HCEC 1CT (cell line): ENCODE measurements around the gene AFAP1L1.

Source experiments
- DNase-seq: peaks from one replicate; pipeline ENCODE4 v3.0.0-alpha.2; 2017

AFAP1L1 gene

DNA sequence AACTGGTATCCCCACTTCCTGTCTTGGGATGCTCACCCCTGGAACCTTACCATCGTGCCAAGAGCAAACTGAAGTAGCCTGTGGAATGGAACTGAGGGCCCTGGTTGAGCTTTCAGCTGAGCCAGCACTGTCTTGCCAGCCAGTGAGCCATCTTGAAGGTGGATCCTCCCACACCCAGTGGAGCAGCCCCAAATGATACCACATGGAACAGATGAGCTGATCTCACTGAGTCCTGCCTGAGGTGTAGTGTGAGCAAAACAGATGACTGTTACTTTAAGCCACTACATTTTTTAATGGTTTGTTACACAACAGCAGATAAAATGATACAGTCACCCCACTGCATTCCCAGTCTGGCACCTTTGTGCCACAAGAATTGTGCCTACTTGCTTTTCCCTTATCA, 84.0 kb downstream of the AFAP1L1 start:
- no peak for DNase-seq

DNA sequence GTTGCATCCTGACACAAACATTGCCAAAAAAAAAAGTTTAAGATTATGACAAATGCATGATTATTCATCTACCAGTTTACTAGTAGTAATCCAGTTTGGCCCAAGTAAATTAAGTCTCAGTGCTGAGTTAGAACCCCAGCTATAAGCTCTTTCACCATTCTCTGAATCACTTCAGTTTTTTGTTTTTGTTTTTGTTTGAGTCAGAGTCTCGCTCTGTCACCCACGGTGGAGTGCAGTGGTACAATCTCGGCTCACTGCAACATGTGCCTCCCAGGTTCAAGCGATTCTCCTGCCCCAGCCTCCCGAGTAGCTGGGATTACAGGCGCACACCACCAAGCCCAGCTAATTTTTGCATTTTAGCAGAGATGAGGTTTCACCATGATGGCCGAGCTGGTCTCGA, 84.7 kb downstream of the AFAP1L1 start:
- DNase-seq = peak; percentile 22

DNA sequence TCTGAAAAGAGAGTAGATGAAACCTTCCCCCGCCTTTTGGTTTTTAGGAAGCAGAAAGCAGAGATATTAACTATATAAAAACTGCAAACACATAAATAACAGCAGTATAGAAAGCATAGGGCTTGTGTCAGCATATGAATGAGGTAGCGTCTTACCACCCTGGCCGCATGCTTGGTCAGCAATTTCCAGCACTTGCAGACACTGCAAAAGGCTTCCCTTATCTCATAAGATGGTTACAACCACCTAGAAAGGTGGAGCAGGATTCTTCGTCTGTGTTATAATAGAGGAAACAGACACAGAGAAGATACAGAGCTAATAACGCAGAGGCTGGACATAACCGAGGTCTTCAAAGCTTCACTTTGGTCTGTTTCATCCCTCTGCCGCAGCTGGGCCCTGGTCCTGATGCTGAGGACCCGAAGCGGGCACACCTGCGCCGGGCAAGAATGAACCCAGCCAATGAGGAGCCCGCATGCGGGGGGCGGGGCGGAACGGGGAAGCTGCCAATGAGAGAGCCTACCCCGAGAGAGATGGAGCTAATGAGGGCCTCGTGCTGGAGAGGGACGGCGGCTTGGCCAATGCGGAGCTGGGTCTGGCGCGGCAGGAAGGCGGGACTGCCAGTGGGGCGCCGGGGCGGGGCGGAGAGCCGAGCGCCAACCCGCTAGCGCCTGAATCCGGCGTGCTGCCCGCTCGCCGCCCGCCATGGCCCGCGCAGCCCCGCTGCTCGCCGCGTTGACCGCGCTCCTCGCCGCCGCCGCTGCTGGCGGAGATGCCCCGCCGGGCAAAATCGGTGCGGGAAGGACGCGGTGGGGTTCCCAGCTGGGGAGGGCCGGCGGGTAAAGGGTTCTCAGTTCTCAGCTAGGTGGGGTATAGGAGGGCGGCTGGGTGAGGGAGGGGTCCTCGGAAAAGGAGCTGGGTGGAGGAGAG, 86.0 kb downstream of the AFAP1L1 start, which contains the start of gene PCYOX1L:
Gene PCYOX1L (plus strand): TSS at position 677 of the 924 bp plus-strand sequence. CDS start 23 bp downstream, at position 700.
- peak; percentile 96 for DNase-seq

DNA sequence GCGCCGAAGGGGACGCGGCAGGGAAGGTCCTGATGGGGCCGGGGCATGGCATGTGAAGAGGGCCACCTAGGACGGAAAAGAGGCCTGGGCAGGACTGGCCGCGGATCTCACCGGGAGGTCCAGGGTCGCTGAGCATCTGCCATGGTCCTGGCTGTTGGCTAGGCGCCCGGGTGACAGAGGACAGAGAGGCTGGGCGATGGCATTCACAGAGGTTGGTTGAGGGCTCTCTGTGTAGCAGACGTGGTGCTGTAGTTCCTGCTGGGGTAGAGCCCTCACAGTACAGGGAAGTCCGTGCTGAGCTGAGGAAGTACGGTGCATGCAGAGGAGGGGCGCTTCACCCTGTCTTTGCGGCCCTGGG, 86.6 kb downstream of the AFAP1L1 start:
- no peak for DNase-seq

DNA sequence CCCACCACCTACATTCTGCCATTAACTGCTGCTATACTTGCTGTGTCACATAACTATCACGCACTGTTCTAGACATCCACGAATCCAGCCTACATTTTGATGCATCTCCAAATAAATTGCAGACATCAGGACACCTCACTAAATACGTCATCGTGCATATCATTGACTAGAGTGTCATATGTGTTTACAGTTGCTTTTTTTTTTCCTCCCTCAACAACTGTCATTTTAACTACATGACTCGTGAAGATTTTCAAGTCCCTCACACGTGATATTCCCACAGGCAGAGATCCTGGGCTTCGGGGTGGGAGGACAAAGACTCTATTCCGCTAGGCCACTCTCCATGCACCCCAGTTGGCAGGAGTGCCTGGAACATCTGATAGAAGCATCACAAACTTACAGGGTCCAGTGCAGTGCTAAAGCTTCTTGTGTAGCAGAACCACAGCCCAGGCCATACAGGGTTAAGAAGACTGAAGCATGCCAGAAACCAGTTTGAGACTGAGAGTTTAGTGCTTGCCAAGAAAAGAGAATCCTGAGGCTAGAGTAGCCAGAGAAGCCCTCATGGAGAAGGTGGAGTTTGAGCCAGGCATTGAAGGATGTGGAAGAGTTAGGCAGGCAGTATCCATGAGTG, 87.3 kb downstream of the AFAP1L1 start:
- DNase-seq = peak; percentile 31

DNA sequence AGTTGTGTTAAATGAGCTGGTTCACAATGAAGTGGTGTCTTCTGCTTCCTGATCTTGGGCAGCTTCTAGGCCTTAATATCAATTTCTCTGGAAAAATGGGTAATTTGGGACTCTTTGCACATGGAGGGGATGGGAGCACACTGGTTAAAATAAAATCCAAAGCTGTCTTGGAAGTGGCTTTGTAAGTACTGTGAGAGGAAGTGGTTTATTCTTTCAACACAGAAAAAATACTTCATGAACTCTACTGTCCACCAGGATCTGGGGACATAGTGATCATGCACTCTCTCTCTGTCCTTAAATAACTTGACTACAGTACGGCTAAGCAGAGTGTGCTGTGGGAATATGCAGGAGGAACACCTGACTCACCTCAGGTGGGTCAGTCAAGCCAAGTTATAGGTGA, 88.6 kb downstream of the AFAP1L1 start:
- DNase-seq = no peak

DNA sequence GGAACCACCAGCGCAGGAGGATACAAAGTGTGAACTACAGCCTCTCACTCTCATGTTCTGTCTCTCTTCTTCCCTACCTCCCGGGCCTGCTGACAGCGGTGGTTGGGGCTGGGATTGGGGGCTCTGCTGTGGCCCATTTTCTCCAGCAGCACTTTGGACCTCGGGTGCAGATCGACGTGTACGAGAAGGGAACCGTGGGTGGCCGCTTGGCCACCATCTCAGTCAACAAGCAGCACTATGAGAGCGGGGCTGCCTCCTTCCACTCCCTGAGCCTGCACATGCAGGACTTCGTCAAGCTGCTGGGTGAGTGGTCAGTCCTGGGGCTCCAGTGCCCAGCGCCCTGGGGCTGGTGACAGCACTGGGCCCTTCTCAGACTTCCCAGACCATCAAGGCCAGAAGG, 90.9 kb downstream of the AFAP1L1 start:
- no peak for DNase-seq

DNA sequence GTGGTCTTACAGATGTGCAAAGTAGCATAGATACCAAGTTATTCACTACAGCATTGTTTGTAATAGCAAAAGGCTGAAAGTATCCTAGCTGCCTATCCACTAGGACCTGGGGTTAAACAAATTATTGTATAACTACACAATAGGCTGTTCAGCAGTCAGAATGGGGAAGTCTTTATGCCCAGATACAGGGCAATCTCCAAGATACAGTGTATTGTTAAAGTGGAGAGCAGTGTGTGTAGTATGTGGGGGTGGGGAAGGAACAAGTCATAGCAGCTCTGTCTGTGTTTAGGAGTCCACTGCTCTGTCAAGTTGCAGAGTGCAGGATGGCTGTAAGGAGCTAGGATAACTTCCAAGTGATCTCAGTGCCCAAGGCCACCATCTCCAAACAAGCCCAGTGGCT, 91.7 kb downstream of the AFAP1L1 start:
- no peak for DNase-seq

DNA sequence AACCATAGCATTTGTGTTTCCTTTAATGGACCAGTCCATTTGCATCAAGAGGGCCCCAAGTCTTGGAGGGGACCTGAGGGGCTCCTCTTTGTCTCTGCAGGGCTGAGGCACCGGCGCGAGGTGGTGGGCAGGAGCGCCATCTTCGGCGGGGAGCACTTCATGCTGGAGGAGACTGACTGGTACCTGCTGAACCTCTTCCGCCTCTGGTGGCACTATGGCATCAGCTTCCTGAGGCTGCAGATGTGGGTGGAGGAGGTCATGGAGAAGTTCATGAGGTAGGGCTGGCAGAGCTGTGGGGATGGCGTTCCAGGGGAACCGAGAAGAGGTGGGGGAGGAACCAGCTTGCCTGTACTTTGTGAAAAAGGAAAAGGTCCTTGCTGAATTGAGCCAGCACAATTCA, 92.3 kb downstream of the AFAP1L1 start:
- no peak for DNase-seq

DNA sequence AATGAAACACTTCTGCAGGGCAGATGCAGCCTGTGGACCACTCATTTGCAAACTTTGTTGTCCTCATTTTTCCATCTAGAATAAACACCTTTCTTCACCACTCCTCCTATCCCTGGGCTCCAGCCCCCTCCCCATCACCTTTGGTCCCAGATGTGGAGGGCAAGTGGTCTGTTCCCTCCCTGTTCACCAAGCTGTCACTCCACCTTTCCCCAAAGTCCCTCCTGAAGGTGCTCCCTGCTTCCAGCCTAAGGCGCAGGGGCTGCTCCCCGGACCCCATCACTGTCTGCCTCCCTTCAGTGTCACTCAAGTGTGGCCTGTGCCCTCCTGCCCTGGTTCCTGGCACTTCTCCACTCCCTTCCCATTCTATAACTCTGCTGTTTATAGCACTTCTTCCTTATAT, 93.1 kb downstream of the AFAP1L1 start:
- DNase-seq = no peak

DNA sequence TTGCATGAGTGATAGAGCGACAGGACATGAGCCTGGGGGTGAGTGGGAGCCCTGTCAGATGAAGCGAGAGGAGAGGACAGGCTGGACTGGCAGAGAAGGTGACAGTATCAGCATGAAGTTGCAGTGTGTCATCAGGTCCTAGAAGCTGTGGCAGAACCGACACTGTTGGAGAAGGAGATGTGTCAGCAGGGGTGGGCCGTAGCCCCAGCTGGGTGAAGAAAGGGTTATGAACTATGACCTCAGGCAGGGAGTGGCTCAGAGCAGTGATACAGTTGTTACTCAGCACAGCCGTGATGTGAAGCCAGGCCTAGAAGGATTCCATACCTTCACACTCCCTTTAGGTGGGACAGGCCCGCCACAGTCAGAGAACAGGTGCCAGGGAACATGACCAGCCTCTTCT, 93.8 kb downstream of the AFAP1L1 start:
- no peak for DNase-seq

DNA sequence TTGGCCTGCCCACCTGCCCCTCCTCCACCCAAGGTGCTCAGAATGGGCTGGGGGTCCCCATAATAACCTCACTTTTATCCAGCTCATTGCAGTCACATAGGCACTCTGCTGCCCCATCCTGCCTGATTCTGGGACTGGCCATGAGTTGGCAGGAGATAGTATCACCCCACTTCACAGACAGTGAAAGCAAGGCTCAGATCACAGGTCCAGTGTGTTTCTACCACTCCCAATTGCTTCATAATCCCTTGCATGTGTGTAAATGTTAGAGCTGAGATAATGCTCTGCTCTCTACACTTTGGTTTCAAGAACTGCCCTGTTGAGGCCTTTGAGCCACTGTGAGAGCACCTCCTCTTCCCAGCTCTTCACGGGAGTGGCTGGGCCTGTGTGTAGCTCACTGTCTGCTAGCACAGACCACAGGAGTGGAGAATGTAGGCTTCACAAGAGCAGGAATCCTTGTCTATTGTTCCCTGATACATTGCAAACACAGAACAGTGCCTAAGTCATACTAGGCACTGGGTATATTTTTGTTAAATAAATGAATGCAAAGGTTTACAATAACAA, 94.6 kb downstream of the AFAP1L1 start:
- no peak for DNase-seq

DNA sequence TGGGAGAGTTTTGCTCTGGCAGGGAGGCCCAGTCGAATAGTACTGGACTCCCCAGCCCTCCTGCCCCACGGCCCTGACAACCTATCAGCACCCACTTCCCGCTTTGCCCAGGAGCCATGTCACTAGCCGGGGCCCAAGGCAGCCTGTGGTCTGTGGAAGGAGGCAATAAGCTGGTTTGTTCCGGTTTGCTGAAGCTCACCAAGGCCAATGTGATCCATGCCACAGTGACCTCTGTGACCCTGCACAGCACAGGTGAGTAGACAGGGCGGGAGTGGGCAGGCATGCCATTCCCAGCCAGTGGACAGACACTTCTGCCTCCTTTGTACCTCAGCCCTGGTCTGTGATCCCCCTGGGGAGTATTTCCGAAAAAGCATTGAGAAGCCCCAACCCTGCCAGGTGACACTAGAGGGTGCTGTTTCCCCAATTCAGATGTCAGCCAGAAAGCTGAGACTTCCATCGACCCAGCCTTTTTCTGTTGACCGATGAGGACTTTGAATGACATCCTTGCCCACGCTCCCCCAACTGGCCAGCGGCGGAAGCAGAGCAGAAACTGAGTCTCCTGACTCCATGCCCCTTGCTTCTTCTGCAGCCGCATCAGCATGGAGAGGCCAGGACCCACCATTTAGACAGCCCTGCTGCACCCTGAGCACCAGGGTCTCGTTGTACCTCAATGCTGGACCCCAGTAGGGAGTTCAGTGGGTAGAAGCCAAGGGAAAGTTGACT, 95.8 kb downstream of the AFAP1L1 start:
- DNase-seq = peak; percentile 78

DNA sequence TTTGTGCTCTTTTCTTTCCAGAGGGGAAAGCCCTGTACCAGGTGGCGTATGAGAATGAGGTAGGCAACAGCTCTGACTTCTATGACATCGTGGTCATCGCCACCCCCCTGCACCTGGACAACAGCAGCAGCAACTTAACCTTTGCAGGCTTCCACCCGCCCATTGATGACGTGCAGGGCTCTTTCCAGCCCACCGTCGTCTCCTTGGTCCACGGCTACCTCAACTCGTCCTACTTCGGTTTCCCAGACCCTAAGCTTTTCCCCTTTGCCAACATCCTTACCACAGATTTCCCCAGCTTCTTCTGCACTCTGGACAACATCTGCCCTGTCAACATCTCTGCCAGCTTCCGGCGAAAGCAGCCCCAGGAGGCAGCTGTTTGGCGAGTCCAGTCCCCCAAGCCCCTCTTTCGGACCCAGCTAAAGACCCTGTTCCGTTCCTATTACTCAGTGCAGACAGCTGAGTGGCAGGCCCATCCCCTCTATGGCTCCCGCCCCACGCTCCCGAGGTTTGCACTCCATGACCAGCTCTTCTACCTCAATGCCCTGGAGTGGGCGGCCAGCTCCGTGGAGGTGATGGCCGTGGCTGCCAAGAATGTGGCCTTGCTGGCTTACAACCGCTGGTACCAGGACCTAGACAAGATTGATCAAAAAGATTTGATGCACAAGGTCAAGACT, 96.5 kb downstream of the AFAP1L1 start:
- DNase-seq = no peak

DNA sequence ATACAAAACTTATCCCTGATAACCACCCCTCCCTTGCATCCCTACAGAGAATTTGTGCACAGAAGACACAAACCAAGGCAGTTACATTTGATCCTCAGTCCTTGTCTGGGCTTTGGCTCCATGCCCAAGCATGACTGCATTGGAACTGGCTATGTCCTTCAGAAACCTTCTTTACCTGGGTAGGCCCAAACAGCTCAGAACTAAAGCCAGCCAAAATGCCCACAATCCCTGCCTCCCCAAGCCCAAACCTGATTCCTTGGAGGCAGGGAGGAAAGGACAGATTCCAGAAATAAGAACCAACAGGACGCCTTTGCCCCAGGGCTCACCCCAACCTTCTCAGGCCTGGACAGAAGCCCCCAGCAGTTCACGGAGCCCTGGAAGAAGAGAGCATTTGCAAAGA, 99.2 kb downstream of the AFAP1L1 start:
- DNase-seq = no peak

DNA sequence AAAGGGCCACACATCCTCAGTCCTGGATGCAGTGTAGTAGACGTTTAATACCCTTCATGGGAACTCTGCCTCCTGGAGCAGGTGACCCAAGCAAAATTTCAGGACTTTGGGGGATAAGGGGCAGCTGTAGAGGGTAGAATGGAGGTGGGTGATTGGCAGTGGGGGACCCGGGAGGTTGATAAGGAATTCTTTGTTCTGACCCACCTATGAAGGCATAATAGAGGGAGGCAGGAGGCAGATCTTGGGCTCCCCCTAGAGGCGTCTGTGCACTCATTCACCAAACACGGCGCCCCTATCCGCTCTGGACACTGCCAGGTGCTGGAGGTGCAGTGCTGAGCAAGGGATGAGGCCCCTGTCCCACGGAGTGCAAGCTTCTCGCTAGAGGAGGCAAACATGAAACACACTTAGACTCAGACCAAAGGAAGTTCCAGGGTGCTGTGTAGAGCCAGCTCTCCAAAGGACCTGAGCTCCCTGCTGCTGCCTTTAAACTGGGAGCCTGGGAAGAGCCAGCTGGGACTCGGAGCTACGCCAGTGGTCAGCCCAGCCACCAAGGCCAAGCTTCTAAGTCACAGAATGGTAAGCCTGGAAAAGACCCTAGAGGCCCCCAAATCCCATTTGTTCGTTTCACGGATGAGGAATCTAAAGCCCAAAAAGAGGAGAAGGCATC, 99.8 kb downstream of the AFAP1L1 start:
- DNase-seq = peak; percentile 38

DNA sequence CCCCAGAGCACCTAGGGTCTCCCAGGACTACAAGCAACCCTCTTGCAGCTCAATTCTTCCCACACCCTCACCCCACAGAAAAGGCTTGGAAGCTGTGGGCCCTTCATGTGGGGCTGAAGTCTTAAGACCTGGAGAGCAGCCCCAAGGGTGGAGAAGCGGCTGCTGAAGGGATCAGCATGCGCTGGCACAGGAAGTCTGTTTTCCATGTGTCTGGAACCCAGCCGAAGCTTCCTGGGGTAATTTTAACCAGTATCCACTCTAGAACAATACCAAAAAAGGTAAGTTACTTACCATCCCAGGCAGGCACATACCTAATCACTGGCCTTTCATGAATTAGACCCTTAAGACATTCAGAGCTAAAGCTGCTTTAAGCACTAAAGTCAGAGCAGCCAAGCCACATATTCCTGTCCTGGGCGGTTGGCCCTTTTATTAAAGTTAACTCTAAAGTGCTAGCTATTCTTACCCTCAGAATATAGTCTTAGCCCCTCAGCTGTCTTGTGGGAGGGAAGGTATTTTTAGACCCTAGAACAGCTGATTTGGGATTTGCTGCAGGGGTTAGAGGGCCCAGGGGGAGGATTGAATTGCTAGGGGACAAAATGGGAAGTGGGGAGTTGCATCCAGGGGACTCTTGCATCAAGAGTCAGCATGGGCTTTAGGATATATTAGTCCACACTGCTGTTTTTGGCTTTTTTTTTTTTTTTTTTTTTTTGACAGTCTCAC, 100.6 kb downstream of the AFAP1L1 start:
- no peak for DNase-seq

DNA sequence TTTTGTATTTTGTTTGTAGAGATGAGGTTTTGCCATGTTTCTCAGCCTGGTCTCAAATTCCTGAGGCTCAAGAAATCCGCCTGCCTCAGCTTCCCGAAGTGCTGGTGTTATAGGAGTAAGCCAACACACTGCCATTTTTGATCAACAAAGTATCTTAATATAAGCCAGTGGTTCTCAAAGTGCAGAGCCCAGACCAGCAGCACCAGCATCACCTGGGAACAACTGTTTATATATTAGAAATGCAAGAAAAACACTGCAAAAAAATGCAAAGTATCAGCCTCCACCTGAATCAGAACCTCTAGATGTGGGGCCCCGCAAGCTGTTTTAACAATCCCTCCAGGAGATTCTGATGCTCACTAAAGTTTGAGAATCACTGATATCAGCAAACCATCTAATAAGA, 101.3 kb downstream of the AFAP1L1 start:
- DNase-seq = no peak

DNA sequence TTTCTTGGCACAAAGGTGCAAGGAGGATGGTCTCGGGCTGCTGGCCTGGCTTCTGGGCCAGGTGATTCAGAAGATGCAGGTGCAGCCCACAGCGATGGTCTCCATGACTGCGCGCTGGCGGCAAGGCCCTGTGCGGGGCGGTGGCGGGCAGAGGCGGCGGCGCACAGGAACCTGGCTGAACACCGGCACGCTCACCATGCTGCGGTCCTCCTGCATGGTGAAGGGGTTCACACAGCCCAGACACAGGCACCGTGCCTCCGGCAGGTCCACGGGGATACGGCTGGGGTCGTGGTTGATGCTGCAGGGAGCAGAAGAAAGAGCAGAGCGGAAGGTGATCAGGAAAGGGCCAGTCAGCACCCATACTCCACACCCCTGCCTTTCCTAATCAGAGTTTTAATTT, 102.6 kb downstream of the AFAP1L1 start:
- DNase-seq = no peak

DNA sequence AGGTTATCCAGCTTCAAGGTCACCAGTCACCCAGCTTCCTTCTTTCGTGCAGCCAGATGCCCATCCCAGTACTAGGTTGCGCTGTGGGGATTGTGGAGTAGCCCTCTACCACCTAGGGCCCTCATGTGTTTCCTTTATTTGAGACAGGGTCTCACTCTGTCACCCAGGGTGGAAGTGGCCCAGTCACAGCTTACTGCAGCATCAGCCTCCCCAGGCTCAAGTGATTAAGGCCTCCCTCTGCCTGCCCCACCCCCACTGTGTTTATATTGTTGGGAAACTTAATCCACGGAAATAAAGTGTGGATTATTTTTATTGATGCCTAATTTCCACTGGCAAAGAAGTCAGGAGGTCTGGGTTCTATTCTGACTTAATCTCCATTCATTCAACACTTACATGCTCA, 103.1 kb downstream of the AFAP1L1 start:
- no peak for DNase-seq

DNA sequence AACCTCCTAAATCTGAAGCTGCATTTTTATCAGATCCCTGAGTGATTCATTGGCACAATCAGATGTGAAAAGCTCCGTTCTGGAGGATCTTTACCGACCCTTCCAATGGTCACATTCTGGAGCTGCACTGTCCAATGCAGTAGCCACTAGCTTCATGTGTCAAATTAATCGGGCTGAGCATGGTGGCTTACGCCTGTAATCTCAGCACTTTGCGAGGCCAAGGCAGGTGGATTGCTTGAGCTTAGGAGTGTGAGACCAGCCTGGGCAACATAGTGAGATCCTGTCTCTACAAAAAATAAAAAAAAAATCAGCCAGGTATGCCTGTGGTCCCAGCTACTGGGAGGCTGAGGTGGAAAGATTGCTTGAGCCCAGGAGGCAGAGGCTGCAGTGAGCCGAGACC, 103.8 kb downstream of the AFAP1L1 start:
- DNase-seq = no peak

DNA sequence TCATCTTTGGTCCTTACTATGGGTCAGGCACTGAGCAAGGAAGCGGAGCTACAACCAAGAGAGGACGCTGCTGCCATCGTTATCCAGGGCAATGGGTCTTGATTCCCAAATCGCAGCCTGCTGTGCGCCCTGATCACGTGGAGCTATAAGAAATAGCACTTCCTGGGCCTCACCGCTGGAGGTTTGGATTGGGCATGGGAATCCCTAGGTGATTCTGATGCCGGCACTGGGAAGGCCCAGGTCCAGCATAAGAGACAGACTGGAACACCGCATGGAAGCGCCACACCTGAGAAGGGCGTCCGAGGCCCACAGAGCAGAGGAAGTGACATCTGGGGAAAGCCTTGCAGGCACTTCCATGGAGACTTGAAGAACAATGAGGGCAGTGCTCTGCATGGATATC, 104.4 kb downstream of the AFAP1L1 start:
- no peak for DNase-seq
